ENCODE measurements around the gene RPS10.

DNA sequence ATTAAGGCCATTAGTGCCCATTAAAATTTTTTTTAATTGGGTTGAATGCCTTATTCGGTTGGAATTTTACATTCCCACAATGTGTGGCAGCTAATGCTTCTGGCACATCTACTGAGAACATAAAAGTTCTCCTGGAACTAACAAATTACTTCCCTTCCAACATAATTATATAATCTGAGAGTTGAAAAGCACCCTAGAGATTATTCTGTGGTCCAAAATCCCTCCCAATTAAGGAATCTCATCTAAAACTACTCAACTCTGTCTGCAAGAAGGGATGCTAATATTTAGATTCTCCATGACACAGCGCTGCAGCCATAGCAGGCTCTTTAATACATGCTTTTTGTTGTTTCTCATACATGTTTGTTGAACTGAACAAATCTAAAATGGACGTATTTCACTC, 37.4 kb downstream of the RPS10 start:
- TF ChIP-seq, protein P1, sequence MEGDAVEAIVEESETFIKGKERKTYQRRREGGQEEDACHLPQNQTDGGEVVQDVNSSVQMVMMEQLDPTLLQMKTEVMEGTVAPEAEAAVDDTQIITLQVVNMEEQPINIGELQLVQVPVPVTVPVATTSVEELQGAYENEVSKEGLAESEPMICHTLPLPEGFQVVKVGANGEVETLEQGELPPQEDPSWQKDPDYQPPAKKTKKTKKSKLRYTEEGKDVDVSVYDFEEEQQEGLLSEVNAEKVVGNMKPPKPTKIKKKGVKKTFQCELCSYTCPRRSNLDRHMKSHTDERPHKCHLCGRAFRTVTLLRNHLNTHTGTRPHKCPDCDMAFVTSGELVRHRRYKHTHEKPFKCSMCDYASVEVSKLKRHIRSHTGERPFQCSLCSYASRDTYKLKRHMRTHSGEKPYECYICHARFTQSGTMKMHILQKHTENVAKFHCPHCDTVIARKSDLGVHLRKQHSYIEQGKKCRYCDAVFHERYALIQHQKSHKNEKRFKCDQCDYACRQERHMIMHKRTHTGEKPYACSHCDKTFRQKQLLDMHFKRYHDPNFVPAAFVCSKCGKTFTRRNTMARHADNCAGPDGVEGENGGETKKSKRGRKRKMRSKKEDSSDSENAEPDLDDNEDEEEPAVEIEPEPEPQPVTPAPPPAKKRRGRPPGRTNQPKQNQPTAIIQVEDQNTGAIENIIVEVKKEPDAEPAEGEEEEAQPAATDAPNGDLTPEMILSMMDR (conservative IDR thresholded peaks at IDR 0.05; ENCODE audit: low read depth in 2 of 2): no peak
- no peak for TF ChIP-seq POLR2AphosphoS5 (IDR thresholded peaks at IDR 0.05; ENCODE audit: low read depth)
- no peak for TF ChIP-seq NANOG (IDR thresholded peaks at IDR 0.05; ENCODE audit: borderline replicate concordance)
- TF ChIP-seq JUNB (IDR thresholded peaks at IDR 0.05; ENCODE audit: unreplicated experiment): no peak
- no peak for TF ChIP-seq EZH2 (IDR thresholded peaks at IDR 0.05; ENCODE audit: low read depth, unreplicated experiment)
- no peak for TF ChIP-seq EZH2phosphoT487 (IDR thresholded peaks at IDR 0.05; ENCODE audit: unreplicated experiment)
- TF ChIP-seq REST (IDR thresholded peaks at IDR 0.05; ENCODE audit: unreplicated experiment): no peak
- no peak for TF ChIP-seq CREB1 (CRISPR knock-in tag; IDR thresholded peaks at IDR 0.05; ENCODE audit: low read depth)

Data from GM23338 (cell line).